K562 (cell line): ENCODE data around the gene HECW1.

Source experiments
- CEBPB ChIP-seq: fragments of 450-650 bp; IDR thresholded peaks from 2 replicates; pipeline ENCODE4 v1.6.1; 2016; ENCODE audit warnings: missing genetic modification characterization, missing compliant biosample characterization
- FOSL1 ChIP-seq: fragments of 200-800 bp; sonication (Bioruptor generic); conservative IDR thresholded peaks from 2 replicates; pipeline ENCODE4 v1.6.1; 2016; ENCODE audit warnings: missing genetic modification characterization, missing compliant biosample characterization
- RUNX1 ChIP-seq: sonication (generic); IDR thresholded peaks from 2 replicates; pipeline ENCODE4 v1.6.1; 2016; ENCODE audit warnings: antibody characterized with exemption, low read depth
- SETDB1 ChIP-seq: IDR thresholded peaks from one replicate; pipeline ENCODE4 v1.6.1; 2012; ENCODE audit warnings: low read length, control low read depth, inconsistent platforms
- TF ChIP-seq, protein P1 (sequence below): fragments of 450-650 bp; IDR thresholded peaks from 2 replicates; pipeline ENCODE4 v1.6.1; 2016; ENCODE audit warnings: borderline replicate concordance
- TF ChIP-seq, protein P2 (sequence below): sonication (generic); formaldehyde crosslinking; IDR thresholded peaks from 2 replicates; pipeline ENCODE4 v1.8.0; 2022; ENCODE audit warnings: missing genetic modification reagents, mild to moderate bottlenecking, borderline replicate concordance
- TF ChIP-seq, protein P3 (sequence below): fragments of 450-650 bp; IDR thresholded peaks from 2 replicates; pipeline ENCODE4 v1.6.1; 2016

DNA sequence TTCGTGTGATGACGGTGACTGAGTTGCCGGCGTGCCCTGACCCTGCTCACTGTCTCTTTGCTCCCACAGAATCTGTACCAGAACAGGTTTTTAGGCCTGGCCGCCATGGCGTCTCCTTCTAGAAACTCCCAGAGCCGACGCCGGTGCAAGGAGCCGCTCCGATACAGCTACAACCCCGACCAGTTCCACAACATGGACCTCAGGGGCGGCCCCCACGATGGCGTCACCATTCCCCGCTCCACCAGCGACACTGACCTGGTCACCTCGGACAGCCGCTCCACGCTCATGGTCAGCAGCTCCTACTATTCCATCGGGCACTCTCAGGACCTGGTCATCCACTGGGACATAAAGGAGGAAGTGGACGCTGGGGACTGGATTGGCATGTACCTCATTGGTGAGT, 199.2 kb downstream of the HECW1 start:
- TF ChIP-seq, protein P1, sequence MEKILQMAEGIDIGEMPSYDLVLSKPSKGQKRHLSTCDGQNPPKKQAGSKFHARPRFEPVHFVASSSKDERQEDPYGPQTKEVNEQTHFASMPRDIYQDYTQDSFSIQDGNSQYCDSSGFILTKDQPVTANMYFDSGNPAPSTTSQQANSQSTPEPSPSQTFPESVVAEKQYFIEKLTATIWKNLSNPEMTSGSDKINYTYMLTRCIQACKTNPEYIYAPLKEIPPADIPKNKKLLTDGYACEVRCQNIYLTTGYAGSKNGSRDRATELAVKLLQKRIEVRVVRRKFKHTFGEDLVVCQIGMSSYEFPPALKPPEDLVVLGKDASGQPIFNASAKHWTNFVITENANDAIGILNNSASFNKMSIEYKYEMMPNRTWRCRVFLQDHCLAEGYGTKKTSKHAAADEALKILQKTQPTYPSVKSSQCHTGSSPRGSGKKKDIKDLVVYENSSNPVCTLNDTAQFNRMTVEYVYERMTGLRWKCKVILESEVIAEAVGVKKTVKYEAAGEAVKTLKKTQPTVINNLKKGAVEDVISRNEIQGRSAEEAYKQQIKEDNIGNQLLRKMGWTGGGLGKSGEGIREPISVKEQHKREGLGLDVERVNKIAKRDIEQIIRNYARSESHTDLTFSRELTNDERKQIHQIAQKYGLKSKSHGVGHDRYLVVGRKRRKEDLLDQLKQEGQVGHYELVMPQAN = no peak
- TF ChIP-seq, protein P2, sequence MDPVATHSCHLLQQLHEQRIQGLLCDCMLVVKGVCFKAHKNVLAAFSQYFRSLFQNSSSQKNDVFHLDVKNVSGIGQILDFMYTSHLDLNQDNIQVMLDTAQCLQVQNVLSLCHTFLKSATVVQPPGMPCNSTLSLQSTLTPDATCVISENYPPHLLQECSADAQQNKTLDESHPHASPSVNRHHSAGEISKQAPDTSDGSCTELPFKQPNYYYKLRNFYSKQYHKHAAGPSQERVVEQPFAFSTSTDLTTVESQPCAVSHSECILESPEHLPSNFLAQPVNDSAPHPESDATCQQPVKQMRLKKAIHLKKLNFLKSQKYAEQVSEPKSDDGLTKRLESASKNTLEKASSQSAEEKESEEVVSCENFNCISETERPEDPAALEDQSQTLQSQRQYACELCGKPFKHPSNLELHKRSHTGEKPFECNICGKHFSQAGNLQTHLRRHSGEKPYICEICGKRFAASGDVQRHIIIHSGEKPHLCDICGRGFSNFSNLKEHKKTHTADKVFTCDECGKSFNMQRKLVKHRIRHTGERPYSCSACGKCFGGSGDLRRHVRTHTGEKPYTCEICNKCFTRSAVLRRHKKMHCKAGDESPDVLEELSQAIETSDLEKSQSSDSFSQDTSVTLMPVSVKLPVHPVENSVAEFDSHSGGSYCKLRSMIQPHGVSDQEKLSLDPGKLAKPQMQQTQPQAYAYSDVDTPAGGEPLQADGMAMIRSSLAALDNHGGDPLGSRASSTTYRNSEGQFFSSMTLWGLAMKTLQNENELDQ = no peak
- TF ChIP-seq RUNX1 (no peak), SETDB1 (no peak), CEBPB (tag) (no peak), FOSL1 (tag) (no peak)
- TF ChIP-seq, protein P3, sequence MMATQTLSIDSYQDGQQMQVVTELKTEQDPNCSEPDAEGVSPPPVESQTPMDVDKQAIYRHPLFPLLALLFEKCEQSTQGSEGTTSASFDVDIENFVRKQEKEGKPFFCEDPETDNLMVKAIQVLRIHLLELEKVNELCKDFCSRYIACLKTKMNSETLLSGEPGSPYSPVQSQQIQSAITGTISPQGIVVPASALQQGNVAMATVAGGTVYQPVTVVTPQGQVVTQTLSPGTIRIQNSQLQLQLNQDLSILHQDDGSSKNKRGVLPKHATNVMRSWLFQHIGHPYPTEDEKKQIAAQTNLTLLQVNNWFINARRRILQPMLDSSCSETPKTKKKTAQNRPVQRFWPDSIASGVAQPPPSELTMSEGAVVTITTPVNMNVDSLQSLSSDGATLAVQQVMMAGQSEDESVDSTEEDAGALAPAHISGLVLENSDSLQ = no peak
